Embryonic facial prominence (tissue), 1 donor: ENCODE results near the gene CHRND.
A peak's percentile ranks its signal among the peaks of the same experiment; 100 is the strongest.
"Not testable (repeated sequence)": the region's sequence is repeated elsewhere in the genome, so short reads cannot be mapped to it uniquely, and the experiment has no call there.

Source experiments
- DNase-seq: peaks from one replicate; pipeline ENCODE4 v3.0.0-alpha.2; 2016; ENCODE audit errors: extremely low spot score

CHRND gene

DNA sequence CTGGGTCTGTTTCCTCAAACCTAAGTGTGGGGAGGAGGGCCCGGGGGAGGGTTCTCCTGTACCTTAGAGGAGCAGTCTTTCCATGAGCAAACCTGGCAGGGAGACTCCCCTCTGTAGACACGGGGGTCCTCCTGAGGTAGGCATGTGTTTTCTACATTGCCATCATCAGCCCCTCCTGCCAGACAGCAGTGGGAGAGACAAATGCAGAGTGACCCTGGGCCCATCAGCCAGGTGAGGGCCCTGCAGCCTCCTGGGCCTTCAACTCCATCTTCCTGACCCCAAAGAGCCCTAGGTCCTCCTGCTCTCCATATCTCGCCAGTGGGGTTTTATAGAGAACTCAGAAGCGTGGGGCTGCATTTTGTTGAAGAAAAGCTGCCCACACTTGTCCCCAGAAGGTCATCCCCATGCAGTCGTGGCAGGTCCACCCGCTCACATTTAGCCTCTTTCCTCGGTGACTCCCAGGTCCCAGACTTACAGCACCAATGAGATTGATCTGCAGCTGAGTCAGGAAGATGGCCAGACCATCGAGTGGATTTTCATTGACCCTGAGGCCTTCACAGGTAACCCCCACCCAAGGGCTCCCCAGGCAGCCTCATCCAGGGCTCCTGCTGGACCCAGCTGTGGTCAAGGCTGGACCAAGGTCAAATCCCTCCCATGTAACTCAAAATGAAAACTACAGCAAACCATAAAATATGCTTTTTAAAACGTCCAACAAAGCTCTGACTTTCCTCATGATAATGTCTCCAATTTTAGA, 16.2 kb downstream of the CHRND start:
- no peak for DNase-seq

DNA sequence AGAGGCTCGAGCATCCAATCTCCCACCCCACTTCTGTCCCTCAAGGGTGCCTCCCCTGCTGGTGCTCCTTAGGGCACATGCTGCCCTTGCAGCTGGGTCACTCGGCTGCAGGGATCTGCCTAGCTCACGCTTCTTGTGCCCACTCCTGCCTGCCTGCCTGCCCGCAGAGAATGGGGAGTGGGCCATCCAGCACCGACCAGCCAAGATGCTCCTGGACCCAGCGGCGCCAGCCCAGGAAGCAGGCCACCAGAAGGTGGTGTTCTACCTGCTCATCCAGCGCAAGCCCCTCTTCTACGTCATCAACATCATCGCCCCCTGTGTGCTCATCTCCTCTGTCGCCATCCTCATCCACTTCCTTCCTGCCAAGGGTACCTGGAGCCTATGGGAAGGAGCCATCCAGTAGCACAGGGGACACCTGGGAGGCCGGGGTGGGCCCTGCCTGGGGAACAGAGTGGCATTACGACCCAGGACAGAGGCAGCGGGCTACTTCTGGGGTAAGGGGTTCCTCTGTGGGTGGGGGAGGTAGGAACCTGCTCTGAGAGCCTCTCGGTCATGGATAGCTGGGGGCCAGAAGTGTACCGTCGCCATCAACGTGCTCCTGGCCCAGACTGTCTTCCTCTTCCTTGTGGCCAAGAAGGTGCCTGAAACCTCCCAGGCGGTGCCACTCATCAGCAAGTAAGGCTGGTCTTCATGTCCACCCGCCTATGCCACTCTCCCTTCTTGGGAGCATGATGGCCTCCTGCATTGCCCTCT, 16.9 kb downstream of the CHRND start:
- no peak for DNase-seq

DNA sequence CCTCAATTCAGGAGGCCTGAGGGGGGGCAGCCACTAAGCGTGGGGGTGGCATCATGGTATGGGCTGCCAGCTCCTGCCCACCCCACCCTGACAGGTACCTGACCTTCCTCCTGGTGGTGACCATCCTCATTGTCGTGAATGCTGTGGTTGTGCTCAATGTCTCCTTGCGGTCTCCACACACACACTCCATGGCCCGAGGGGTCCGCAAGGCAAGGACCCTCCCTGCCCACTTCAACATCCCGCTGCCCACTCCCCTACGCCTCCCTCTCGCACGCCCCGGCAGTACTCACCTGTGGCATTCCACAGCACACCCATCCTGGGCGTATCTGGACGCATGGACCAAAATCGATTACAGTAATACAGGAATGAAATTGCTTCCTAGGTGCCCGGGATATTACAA, 17.5 kb downstream of the CHRND start:
- DNase-seq: no peak

DNA sequence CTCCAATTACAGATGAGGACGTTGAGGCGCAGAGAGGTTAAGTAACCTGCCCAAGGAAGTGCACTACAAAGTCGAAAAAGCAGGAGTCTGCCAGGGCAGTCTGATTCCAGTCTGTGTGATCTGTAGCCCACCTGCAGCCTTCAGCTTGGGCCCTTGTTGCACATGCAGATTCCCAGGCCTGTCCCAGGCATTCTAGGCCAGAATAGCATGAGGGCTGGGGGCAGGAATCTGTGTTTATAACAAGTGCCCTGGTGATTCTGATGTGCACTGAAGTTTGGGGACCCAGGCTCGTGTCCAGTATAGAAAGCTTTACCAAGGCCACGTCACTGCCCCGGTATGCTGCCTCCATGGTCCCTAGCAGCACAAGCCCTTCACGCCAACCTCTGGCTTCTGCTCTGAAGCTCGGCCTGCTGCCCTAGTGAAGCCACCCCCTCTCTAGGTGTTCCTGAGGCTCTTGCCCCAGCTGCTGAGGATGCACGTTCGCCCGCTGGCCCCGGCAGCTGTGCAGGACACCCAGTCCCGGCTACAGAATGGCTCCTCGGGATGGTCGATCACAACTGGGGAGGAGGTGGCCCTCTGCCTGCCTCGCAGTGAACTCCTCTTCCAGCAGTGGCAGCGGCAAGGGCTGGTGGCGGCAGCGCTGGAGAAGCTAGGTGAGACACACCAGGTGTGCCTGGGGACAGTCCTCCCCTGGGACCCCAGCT, 18.1 kb downstream of the CHRND start:
- no peak for DNase-seq

DNA sequence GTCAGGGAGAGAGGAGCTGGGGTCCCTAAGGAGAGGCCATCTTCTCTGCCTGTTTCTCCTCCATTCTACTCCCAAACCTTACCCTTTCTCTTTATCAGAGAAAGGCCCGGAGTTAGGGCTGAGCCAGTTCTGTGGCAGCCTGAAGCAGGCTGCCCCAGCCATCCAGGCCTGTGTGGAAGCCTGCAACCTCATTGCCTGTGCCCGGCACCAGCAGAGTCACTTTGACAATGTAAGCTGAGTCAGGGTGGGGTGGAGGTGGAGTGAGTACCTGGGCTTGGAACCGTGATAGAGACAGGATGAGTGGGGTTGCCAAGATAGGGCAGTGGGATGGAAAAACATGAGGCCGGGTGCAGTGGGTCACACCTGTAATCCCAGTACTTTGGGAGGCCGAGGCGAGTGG, 18.7 kb downstream of the CHRND start:
- no peak for DNase-seq

DNA sequence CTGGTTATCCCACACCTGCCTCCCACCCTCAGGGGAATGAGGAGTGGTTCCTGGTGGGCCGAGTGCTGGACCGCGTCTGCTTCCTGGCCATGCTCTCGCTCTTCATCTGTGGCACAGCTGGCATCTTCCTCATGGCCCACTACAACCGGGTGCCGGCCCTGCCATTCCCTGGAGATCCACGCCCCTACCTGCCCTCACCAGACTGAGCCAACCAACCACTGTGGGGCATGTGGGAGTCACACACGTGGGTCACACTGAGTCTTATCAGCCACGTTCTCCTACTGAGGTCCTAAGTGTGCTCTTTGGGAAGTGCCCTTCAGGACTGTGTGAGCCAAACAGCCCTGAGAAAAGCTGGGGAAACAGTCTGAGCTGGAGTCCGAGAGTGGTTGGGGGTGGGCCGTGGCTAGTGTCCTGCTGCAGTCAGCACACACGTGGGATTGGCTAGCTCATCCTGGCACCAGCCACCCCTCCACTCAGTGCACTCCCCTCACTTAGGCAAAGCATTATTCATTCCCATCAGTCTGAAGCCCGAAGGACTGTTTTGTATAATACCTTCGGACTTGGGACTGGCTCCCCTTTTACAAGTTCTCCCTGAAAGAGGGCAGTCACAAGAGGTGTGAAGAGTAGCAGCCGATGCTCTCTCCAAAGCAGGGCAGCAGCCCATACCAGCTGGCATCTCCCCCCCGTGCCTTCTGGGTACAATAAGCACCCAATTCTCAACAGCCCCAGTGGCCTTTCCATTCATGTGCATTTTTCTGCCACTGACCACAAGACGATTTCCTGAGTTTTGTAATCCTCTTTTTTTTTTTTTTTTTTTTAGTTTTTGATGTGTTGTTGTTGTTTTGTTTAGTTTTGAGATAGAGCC, 19.8 kb downstream of the CHRND start:
- DNase-seq: no peak

DNA sequence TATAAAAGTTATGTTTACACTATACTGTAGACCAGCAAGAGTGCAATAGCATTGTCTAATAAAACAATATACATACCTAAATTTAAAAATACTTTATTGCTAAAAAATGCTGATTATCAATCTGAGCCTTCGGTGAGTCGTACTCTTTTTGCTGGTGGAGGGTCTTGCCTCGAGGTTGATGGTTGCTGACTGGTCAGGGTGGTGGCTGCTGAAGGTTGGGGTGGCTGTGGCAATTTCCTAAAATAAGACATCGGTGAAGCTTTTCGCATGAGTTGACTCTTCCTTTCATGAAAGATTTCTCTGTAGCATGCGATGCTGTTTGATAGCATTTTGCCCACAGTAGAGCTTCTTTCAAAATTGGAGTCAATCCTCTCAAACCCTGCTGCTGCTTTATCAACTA, 22.0 kb downstream of the CHRND start:
- DNase-seq: no peak

DNA sequence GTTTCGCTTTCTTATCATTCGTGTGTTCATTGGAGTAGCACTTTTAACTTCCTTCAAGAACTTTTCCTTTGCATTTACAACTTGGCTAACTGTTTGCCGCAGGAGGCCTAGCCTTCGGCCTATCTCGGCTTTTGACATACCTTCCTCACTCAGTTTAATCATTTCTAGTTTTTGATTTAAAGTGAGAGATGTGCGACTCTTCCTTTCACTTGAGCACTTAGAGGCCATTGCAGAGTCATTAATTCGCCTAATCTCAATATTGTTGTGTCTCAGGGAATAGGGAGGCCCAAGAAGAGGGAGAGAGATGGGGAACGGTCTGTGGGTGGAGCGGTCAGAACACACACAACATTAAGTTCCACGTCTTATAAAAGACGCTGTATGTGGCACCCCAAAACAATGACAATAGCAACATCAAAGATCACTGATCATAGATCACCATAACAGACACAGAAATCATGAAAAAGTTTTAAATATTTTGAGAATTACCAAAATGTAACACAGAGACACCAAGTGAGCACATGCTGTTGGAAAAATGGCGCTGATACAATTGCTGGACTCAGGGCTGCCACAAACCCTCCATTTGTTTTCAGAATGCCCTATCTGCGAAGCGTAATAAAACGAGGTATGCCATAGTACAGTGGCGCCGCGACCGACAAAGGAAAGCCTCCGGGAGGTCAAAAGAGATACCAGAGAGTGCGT, 23.8 kb downstream of the CHRND start:
- no peak for DNase-seq

DNA sequence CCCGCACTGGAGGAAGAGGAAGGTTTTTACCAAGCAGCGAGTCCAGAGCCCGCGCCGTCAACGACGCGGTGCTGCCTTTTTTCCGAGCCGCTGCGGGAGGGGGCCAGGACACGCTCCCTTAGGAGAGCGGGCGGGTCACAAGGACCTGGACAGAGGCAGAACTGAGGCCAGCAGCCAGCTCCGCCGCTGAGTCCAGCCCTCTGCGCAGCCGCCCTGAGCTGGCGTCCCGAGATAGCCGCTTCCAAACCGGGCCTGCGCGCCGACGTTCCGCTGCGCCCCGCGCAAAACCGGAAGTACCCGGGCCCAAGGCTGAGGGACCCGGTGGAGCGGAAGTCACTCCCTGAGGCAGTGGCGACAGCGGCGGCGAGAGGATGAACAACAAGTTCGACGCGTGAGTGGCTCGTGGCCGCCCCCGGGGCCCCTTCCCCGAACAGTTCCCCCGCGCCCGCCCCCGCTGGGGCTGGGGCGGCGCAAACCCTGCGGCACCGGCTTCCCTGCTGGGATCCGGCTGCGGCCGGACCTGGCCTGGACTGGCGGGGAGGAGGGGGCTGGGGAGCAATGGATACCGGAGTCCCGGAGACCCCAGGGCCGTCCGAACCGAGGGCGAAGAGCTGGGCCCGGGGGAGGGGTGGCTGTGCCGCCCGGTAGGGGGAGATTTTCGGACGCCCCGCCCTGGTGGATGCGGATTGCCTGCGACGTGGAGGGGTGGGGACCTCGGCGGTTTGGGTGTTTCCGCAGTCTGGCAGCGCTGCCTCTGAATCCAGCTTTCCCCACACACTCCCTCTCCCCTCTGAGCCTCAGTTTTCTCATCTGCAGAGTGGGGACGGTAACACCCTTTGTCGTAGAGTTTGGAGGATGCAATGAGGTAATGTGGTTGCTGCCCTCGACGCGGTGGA, 24.6 kb downstream of the CHRND start, which contains the start of the genes EIF4E2 and TIGD1:
EIF4E2 (plus strand) TSS at position 336 of the 896 bp plus-strand sequence; CDS start at position 372, 36 bp downstream.
TIGD1 (minus strand) TSS at position 204 of the 896 bp plus-strand sequence. CDS start 675 bp downstream, outside the sequence.
- DNase-seq: peak; percentile 88

DNA sequence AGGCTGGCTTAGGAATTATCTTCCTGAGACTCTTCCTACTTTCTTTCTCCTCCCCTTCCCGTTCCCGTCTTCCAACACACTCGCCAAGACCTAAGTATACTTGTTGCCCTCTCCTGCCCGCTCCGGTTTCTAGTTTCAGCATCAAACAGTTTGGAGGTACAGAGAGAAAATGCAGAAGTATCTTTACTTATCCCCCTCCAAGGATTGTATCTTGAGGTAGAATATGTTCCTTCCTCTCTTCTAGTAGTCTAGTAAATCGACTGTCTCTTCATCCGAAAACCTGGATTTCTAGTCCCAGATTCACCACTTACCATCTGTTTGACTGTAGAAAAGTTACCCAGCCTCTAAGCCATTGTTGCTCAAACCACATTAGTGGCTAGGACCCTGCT, 25.3 kb downstream of the CHRND start:
- no peak for DNase-seq

DNA sequence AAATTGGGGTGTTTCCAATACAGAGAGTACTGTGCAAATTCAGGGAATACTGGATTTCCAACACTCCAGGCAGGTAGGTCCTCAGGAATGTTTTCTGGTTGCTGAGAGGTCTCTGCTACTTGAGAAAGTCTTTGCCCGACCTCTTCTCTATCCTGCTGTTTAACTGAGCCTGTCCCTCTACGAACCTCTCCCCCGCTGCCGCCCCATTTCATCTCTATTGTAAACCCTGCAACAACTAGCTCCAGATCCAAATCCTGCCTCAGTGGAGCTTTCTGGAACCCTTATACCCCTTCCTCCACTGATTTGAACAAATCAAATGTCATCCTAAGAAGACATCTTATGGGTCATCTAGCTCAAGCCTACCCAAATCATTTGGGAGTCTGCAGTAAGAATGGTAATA, 25.8 kb downstream of the CHRND start:
- DNase-seq: no peak

DNA sequence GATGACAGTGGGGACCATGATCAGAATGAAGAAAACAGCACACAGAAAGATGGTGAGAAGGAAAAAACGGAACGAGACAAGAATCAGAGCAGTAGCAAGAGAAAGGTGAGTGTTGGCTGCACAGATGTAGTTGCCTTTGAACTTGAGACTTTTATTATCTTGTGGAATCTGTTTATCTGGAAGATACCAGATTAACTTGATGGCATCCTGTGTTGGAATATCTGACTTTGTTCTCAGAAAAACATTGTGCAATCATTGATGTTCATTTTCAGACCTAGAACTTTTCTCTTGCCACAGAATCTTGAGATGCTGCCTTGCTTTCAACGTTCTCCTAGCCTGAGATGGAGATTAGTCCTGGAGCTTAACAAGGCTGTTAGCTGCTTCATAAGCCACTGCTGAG, 30.5 kb downstream of the CHRND start:
- DNase-seq: no peak

DNA sequence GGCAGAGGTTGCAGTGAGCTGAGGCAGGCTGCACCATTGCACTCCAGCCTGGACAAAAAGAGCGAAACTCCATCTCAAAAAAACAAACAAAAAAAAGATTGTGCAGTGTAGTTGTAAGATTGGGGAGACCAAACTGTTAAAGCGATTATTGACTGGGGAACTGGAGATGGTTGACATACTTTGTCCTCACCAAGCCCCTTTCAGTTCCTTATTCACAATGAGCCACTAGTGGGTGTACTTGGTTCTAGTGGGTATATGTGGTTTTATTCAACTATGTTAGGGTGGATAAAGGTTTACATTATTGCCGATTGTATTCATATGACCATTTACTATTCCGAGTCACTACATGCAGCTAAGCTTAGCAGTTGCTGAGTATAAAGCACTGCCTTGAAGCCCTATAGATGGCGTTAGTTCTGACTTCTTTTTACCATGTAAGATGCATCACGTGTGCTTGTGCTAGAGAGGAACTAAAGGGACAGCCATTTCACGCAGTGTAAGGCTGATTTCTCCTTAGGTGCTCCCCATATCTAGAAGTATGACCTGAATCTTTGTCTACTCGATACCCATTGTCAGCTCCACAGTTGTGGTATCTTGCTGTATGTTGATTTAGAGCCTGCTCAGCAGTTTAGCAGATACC, 36.7 kb downstream of the CHRND start:
- DNase-seq: no peak

DNA sequence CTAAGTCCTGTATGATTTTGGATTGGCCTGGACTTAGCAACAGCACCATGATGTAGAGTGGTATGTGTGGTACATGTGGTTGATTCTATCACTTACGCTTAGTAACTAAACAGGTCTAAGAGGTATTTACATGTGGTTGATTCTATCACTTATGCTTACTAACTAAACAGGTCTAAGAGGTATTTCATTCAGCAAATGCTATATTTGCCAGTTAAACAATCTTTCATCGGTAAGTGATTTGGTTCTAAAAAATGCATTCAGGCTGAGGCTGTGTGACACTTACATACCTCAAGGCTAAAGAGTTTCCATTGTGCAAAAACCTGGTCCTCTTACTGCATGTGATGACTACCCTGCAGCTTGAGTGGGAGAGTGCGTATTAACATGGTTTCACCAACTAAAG, 37.6 kb downstream of the CHRND start:
- no peak for DNase-seq

DNA sequence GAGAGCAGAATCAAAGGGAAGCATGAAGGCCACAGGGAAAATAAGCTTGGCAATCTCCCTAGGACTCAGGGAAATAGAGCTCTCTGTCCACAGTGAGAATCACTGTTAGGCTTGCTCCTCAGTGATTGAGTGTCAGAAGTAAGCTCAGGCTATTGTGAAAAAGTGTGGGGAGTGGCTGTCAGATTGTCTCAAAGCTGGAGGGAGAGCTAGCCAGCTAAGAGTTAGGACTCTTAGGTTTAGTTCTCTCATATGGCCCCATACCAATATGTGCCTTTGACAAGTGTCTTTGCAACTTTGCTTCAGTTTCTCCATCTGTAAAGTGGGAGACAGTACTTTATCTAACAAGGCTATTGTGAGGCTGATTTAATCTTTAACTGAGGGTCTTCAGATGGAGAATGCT, 41.8 kb downstream of the CHRND start:
- DNase-seq: no peak

DNA sequence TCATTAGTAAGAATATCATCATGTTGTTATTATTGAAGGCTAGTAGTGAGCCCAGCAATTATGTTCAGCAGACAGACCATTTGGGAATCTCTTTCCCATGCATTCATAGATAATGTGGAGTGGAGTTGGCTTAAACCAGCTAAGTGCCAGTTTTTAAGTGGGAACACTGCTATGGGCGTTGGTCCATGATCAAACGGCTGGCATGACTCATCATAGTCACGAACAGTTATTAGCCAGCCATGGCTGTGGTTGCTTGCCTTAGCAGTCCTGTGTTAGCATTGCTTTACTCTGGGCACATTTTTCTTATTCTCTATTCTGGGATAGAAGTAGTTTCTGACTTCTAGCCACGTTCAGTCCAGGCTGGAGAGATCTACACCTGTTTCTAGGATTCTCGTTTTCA, 42.2 kb downstream of the CHRND start:
- DNase-seq: no peak

DNA sequence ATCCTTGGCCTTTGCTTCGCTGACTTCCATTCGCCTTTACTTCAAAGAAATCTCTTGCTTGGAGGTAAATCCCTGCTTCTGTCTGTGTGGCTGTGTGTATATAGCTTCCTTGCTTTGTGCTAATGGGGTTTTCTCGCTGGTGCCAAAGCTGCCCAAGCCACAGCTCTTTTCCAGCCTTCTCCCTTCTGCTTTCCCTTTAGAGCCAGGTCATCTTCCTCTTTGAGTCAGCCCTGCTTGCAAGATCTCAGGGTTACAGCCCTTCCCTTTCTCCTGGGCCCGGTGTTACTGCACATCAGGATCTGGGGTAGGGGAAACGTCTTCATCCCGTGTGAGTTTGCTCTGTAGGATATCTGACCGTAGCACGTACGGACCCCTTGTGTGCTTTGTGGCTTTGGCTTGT, 43.6 kb downstream of the CHRND start:
- no peak for DNase-seq

DNA sequence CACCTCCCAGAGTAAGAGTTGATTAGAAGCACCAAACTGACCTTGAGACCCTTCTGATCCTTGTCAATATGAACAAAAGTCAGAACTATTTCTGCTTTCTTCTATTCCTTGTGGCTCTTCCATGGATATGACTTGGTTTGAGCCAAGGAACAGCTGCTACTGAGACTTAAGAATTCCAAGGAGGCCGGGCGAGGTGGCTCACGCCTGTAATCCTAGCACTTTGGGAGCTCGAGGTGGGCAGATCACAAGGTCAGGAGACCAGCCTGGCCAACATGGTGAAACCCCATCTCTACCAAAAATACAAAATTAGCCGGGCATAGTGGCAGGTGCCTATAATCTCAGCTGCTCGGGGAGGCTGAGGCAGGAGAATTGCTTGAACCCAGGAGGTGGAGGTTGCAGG, 44.5 kb downstream of the CHRND start:
- not testable (repeated sequence) for DNase-seq

DNA sequence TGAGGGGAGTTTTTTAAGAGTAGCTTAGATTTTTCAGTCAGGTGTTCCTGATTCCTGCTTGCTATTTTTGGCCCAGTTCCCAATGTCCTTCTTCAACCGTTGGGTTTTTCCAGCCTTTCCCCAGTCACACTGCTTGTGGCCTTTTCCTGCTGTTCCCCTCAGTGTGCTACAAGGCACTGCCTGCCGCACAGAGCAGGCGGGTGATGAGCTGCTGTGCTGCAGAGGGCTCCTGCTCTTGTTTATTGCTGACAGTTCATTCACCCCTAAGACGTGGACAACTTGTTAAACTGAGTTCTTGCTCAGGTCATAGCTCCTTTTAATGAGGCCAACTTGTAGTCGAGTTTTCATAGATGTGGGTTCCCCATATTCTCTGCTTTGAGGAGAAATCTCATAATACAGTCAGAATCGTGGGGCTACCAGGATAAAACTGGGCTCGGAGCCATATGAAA, 45.1 kb downstream of the CHRND start:
- no peak for DNase-seq
